Cardiac fibroblast (primary cell): ENCODE measurements around the gene POLR1B.
"Not testable (repeated sequence)": the region's sequence is repeated elsewhere in the genome, so short reads cannot be mapped to it uniquely, and the experiment has no call there.

Source experiments
- DNase-seq, 2 donors: peaks; one replicate each; pipeline versions ENCODE4 v3.0.0 to v3.0.0-alpha.2; 2010; ENCODE audit warnings: low read depth in 2 of 2
- H3K4me3 ChIP-seq, 2 donors: replicated peaks in 1 of 2; 1 replicate in 1 of 2; 2 replicates in 1 of 2; pipeline ENCODE4 v1.5.1; 2011; ENCODE audit warnings: low read depth in 2 of 2, low read length in 2 of 2, mild to moderate bottlenecking in 2 of 2, moderate library complexity in 1 of 2
- CTCF ChIP-seq: IDR thresholded peaks from one replicate; pipeline ENCODE4 v1.5.1; 2011; ENCODE audit warnings: low read depth, mild to moderate bottlenecking, low read length, inconsistent platforms

The POLR1B gene

GRCh38 chr2:112542123-112542983 is at the start of gene POLR1B:
POLR1B (plus strand) TSS chr2:112542465; CDS start chr2:112542495, 30 bp downstream.
- peak within 1 kb of the TSS; percentile 82 to 94 for H3K4me3 ChIP-seq
- DNase-seq: peak; percentile 75 to 83
- no peak for TF ChIP-seq CTCF

GRCh38 chr2:112493048-112493447 is 49.2 kb upstream of the POLR1B start:
- DNase-seq: peak in 1 of 2 donors; percentile 17
- TF ChIP-seq CTCF: no peak
- H3K4me3 ChIP-seq: no peak overlapping the region

- H3K4me3 ChIP-seq: no peak overlapping the region
- DNase-seq: peak; percentile 56 to 83
- no peak for TF ChIP-seq CTCF
Measured at GRCh38 chr2:112493858-112494648, 48.2 kb upstream of the POLR1B start.

GRCh38 chr2:112494828-112495227 is 47.4 kb upstream of the POLR1B start:
- no peak overlapping the region for H3K4me3 ChIP-seq
- no peak for TF ChIP-seq CTCF
- no peak for DNase-seq

- DNase-seq, H3K4me3 ChIP-seq: not testable (repeated sequence)
Measured at GRCh38 chr2:112495878-112496277, 46.4 kb upstream of the POLR1B start.

GRCh38 chr2:112500850-112501484 is 41.3 kb upstream of the POLR1B start:
- H3K4me3 ChIP-seq: not testable (repeated sequence)
- peak; percentile 62 to 67 for DNase-seq
- peak; percentile 40 for TF ChIP-seq CTCF

- not testable (repeated sequence) for H3K4me3 ChIP-seq, DNase-seq
Measured at GRCh38 chr2:112509239-112509998, 32.8 kb upstream of the POLR1B start.
